Suprapubic skin (tissue), 4 donors: ENCODE data around the gene PRDM5.

ENCODE experiments used
- CTCF ChIP-seq, 2 donors: fragments of 200-600 bp in 1 of 2; fragments of 450-650 bp in 1 of 2; sonication (generic) in 1 of 2; IDR thresholded peaks; one replicate each; pipeline ENCODE4 v1.5.1; 2016 to 2019; ENCODE audit warnings: antibody characterized with exemption in 2 of 2, mild to moderate bottlenecking in 1 of 2, moderate library complexity in 1 of 2
- POLR2A ChIP-seq, 2 donors: fragments of 450-650 bp; IDR thresholded peaks; one replicate each; pipeline ENCODE4 v1.6.1; 2017; ENCODE audit warnings: antibody characterized with exemption in 2 of 2, mild to moderate bottlenecking in 2 of 2, moderate library complexity in 2 of 2
- POLR2AphosphoS5 ChIP-seq, 3 donors: sonication (generic); formaldehyde crosslinking; IDR thresholded peaks; one replicate each; pipeline ENCODE4 v1.6.1; 2017; ENCODE audit warnings: antibody characterized with exemption in 3 of 3

- TF ChIP-seq CTCF (IDR thresholded peaks at IDR 0.05) (no peak), POLR2AphosphoS5 (IDR thresholded peaks at IDR 0.05) (no peak), POLR2A (IDR thresholded peaks at IDR 0.05) (no peak)
Observed at GRCh38 chr4:120771907-120772306, 150.6 kb downstream of the PRDM5 start.
